H1 (cell line): ENCODE data around the gene PLEKHH2. TPM values are rescaled to one million over a fixed set of nuclear protein-coding genes. Genes with fewer than 3 reads are reported as not detected.

Source experiments
- ATF2 ChIP-seq: IDR thresholded peaks from 2 replicates; pipeline ENCODE4 v1.6.1; 2012; ENCODE audit warnings: low read length, inconsistent platforms
- BCL11A ChIP-seq, 2 experiments: IDR thresholded peaks; one replicate each; pipeline ENCODE4 v1.6.1; 2011; ENCODE audit warnings: low read depth in 2 of 2, low read length in 2 of 2, mild to moderate bottlenecking in 2 of 2
- polyA plus RNA-seq, 7 experiments: library from polyadenylated mRNA; depleted of rRNA in 3 of 7; stranded (reverse) in 5 of 7; unstranded in 2 of 7; fragments of >200 nt in 5 of 7; fragments of 200-250 nt in 2 of 7; gene quantifications; 1 replicate in 5 of 7; 2 replicates in 1 of 7; 4 replicates in 1 of 7; pipeline versions ENCODE4 v1.2.1 to v1.2.3, GENCODE V29; 2011 to 2013; ENCODE audit warnings: missing spikeins in 2 of 7, mixed read lengths in 2 of 7
- total RNA-seq: library from RNA; stranded (reverse); fragmentation: NEBNext Ultra II Directional; extraction: Animal tissue kit (Norgen Biotek cat#: 25700); gene quantifications from 2 replicates; pipeline ENCODE4 v1.2.1, GENCODE V29; 2021

Gene PLEKHH2
- total and polyA plus RNA-seq, 2 of the 8 experiments (the other 6 are each of a cell fraction or from before 2014, with no cell fraction given): 2.2 to 5.0 TPM

- TF ChIP-seq BCL11A (IDR thresholded peaks at IDR 0.05; ENCODE audit: low read depth in 2 of 2, low read length in 2 of 2): no peak
- TF ChIP-seq ATF2: no peak
- TF ChIP-seq, all 59 proteins: peak for 0
Observed at GRCh38 chr2:43604674-43605073, 32.4 kb upstream of the PLEKHH2 start (continued).
